Measurements from ENCODE around the gene NUP210L.

Gene NUP210L

GRCh38 chr1:153960206-153960605 is 194.7 kb downstream of the NUP210L start:
- no peaks in the 10 kb centered on the region for H3K9me3 Mint-ChIP-seq
- no peaks in the 10 kb centered on the region for H3K27me3 Mint-ChIP-seq
- ATAC-seq (no peak), DNase-seq (no peak)
- H3K4me1 Mint-ChIP-seq = peaks cover 73% of the 10 kb centered on the region
- no peak overlapping the region for H3K27ac Mint-ChIP-seq
- no peak overlapping the region for H3K4me3 Mint-ChIP-seq

- Mint-ChIP-seq H3K4me3 (no peak overlapping the region), H3K27ac (peak overlapping the region in 1 of 2 donors; percentile 49), H3K9me3 (no peaks in the 10 kb centered on the region), H3K4me1 (peaks cover 71% of the 10 kb centered on the region), H3K27me3 (no peaks in the 10 kb centered on the region)
- ATAC-seq (no peak), DNase-seq (no peak)
These were observed 195.4 kb downstream of the NUP210L start for GRCh38 chr1:153959454-153959853.

GRCh38 chr1:153958961-153959260 is 196.0 kb downstream of the NUP210L start:
- ATAC-seq (no peak), DNase-seq (no peak)
- peak overlapping the region; percentile 90 to 91 for H3K4me3 Mint-ChIP-seq
- H3K4me1 Mint-ChIP-seq = peaks cover 71% of the 10 kb centered on the region
- H3K27ac Mint-ChIP-seq = peak overlapping the region; percentile 85 to 96
- H3K9me3 Mint-ChIP-seq = no peaks in the 10 kb centered on the region
- no peaks in the 10 kb centered on the region for H3K27me3 Mint-ChIP-seq

- ATAC-seq = peak; percentile 91
- Mint-ChIP-seq H3K9me3 (no peaks in the 10 kb centered on the region), H3K4me1 (peaks cover 70% of the 10 kb centered on the region), H3K27ac (peak within 1 kb of the TSS; percentile 96), H3K27me3 (no peaks in the 10 kb centered on the region), H3K4me3 (peak within 1 kb of the TSS; percentile 90 to 91)
- peak; percentile 92 to 97 for DNase-seq
These were observed 196.5 kb downstream of the NUP210L start, which contains the start of gene CRTC2 for GRCh38 chr1:153958111-153958960. TSS of gene CRTC2 (minus strand) at chr1:153958612. CDS start at chr1:153958497, 115 bp downstream.

- peak; percentile 60 for ATAC-seq
- peak overlapping the region; percentile 90 to 91 for H3K4me3 Mint-ChIP-seq
- H3K4me1 Mint-ChIP-seq = peaks cover 68% of the 10 kb centered on the region
- peak; percentile 53 to 72 for DNase-seq
- peak overlapping the region; percentile 96 for H3K27ac Mint-ChIP-seq
- H3K9me3 Mint-ChIP-seq = no peaks in the 10 kb centered on the region
- no peaks in the 10 kb centered on the region for H3K27me3 Mint-ChIP-seq
These were observed 197.1 kb downstream of the NUP210L start for GRCh38 chr1:153957744-153958110.

- DNase-seq (no peak), ATAC-seq (no peak)
- H3K4me3 Mint-ChIP-seq = peak overlapping the region; percentile 90 to 91
These were observed 197.7 kb downstream of the NUP210L start for GRCh38 chr1:153956997-153957715.

GRCh38 chr1:153954826-153955225 is 200.0 kb downstream of the NUP210L start:
- ATAC-seq = no peak
- H3K4me1 Mint-ChIP-seq = peaks cover 48% of the 10 kb centered on the region
- no peaks in the 10 kb centered on the region for H3K9me3 Mint-ChIP-seq
- H3K27me3 Mint-ChIP-seq = no peaks in the 10 kb centered on the region
- no peak overlapping the region for H3K27ac Mint-ChIP-seq
- no peak for DNase-seq
- H3K4me3 Mint-ChIP-seq = peak overlapping the region in 1 of 2 donors; percentile 24

More at GRCh38 chr1:153956997-153957715, 197.7 kb downstream of the NUP210L start:
- H3K9me3 Mint-ChIP-seq = no peaks in the 10 kb centered on the region
- H3K27me3 Mint-ChIP-seq = no peaks in the 10 kb centered on the region
- peak overlapping the region; percentile 96 for H3K27ac Mint-ChIP-seq
- H3K4me1 Mint-ChIP-seq = peaks cover 62% of the 10 kb centered on the region

GRCh38 chr1:153953859-153954365 is 201.0 kb downstream of the NUP210L start:
- ATAC-seq (no peak), DNase-seq (no peak)
- peaks cover 43% of the 10 kb centered on the region for H3K4me1 Mint-ChIP-seq
- H3K4me3 Mint-ChIP-seq = peak overlapping the region in 1 of 2 donors; percentile 29
- no peaks in the 10 kb centered on the region for H3K27me3 Mint-ChIP-seq
- no peaks in the 10 kb centered on the region for H3K9me3 Mint-ChIP-seq
- peak overlapping the region in 1 of 2 donors; percentile 38 for H3K27ac Mint-ChIP-seq

- Mint-ChIP-seq H3K4me1 (peaks cover 46% of the 10 kb centered on the region), H3K4me3 (no peak overlapping the region), H3K27me3 (no peaks in the 10 kb centered on the region), H3K27ac (no peak overlapping the region), H3K9me3 (no peaks in the 10 kb centered on the region)
- ATAC-seq = no peak
- no peak for DNase-seq
These were observed 203.1 kb downstream of the NUP210L start for GRCh38 chr1:153951801-153952200.

GRCh38 chr1:153951183-153951582 is 203.7 kb downstream of the NUP210L start:
- no peak for DNase-seq
- Mint-ChIP-seq H3K27me3 (no peaks in the 10 kb centered on the region), H3K9me3 (no peaks in the 10 kb centered on the region), H3K4me3 (no peak overlapping the region), H3K27ac (peak overlapping the region in 1 of 2 donors; percentile 61), H3K4me1 (peaks cover 43% of the 10 kb centered on the region)
- no peak for ATAC-seq

- H3K27ac Mint-ChIP-seq = peak within 1 kb of the TSS; percentile 97 to 98
- peaks cover 57% of the 10 kb centered on the region for H3K4me1 Mint-ChIP-seq
- no peaks in the 10 kb centered on the region for H3K9me3 Mint-ChIP-seq
- ATAC-seq = peak; percentile 73
- DNase-seq = peak; percentile 79 to 80
- H3K4me3 Mint-ChIP-seq = peak within 1 kb of the TSS; percentile 89 to 97
- no peaks in the 10 kb centered on the region for H3K27me3 Mint-ChIP-seq
These were observed 208.1 kb downstream of the NUP210L start, which contains the start of gene DENND4B for GRCh38 chr1:153946622-153947241. TSS of gene DENND4B (minus strand) at chr1:153946718. CDS start at chr1:153944374, 2,344 bp downstream.

- ATAC-seq (peak; percentile 74), DNase-seq (peak; percentile 70 to 85)
- peaks cover 63% of the 10 kb centered on the region for H3K4me1 Mint-ChIP-seq
- peak overlapping the region; percentile 89 to 97 for H3K4me3 Mint-ChIP-seq
- no peaks in the 10 kb centered on the region for H3K27me3 Mint-ChIP-seq
- peak overlapping the region; percentile 97 to 98 for H3K27ac Mint-ChIP-seq
- no peaks in the 10 kb centered on the region for H3K9me3 Mint-ChIP-seq
These were observed 208.9 kb downstream of the NUP210L start for GRCh38 chr1:153945795-153946621.

- Mint-ChIP-seq H3K27me3 (no peaks in the 10 kb centered on the region), H3K9me3 (no peaks in the 10 kb centered on the region), H3K4me1 (peaks cover 69% of the 10 kb centered on the region), H3K27ac (peak overlapping the region; percentile 97 to 98), H3K4me3 (peak overlapping the region; percentile 89 to 97)
- DNase-seq = peak; percentile 68 to 83
- peak; percentile 80 for ATAC-seq
These were observed 209.6 kb downstream of the NUP210L start for GRCh38 chr1:153945131-153945794.

GRCh38 chr1:153944827-153945117 is 210.1 kb downstream of the NUP210L start:
- H3K4me3 Mint-ChIP-seq = peak overlapping the region; percentile 89 to 97
- peaks cover 69% of the 10 kb centered on the region for H3K4me1 Mint-ChIP-seq
- no peaks in the 10 kb centered on the region for H3K9me3 Mint-ChIP-seq
- ATAC-seq (no peak), DNase-seq (no peak)
- H3K27me3 Mint-ChIP-seq = no peaks in the 10 kb centered on the region
- H3K27ac Mint-ChIP-seq = peak overlapping the region; percentile 97 to 98
